ENCODE results near the gene DHCR24. TPM values are rescaled to one million over a fixed set of nuclear protein-coding genes. Genes with fewer than 3 reads are reported as not detected.

Gene DHCR24
- total RNA-seq, 2 donors from 2014 or later = 152 to 154 TPM

GRCh38 chr1:54851406-54851805 lies 35.6 kb downstream of the DHCR24 start:
- Histone ChIP-seq H3K4me3 (no peak overlapping the region), H3K4me1 (replicated peaks) (no peaks in the 10 kb centered on the region), H3K27ac (no peak overlapping the region), H3K27me3 (replicated peaks; ENCODE audit: insufficient read depth) (no peaks in the 10 kb centered on the region), H3K36me3 (no peaks in the 10 kb centered on the region), H3K9me3 (no peaks in the 10 kb centered on the region)
- intact Hi-C loops (cut with DNase I) = no loop called here
- 91% methylated on average over 7 of the region's 9 CpGs for WGBS
- TF ChIP-seq POLR2A (IDR thresholded peaks at IDR 0.05) (no peak), POLR2AphosphoS5 (IDR thresholded peaks at IDR 0.05) (no peak)
- TF ChIP-seq, protein P1, sequence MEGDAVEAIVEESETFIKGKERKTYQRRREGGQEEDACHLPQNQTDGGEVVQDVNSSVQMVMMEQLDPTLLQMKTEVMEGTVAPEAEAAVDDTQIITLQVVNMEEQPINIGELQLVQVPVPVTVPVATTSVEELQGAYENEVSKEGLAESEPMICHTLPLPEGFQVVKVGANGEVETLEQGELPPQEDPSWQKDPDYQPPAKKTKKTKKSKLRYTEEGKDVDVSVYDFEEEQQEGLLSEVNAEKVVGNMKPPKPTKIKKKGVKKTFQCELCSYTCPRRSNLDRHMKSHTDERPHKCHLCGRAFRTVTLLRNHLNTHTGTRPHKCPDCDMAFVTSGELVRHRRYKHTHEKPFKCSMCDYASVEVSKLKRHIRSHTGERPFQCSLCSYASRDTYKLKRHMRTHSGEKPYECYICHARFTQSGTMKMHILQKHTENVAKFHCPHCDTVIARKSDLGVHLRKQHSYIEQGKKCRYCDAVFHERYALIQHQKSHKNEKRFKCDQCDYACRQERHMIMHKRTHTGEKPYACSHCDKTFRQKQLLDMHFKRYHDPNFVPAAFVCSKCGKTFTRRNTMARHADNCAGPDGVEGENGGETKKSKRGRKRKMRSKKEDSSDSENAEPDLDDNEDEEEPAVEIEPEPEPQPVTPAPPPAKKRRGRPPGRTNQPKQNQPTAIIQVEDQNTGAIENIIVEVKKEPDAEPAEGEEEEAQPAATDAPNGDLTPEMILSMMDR (IDR thresholded peaks at IDR 0.05) = no peak
- no peak for DNase-seq (ENCODE audit: low spot score)

- no peak overlapping the region for H3K4me3 ChIP-seq
- H3K27me3 ChIP-seq (replicated peaks; ENCODE audit: insufficient read depth) = no peaks in the 10 kb centered on the region
- intact Hi-C loops (cut with DNase I) = no loop called here
- WGBS = 92% methylated on average over 9 of the region's 9 CpGs
- no peaks in the 10 kb centered on the region for H3K4me1 ChIP-seq (replicated peaks)
- H3K9me3 ChIP-seq = no peaks in the 10 kb centered on the region
- no peaks in the 10 kb centered on the region for H3K36me3 ChIP-seq
- TF ChIP-seq POLR2A (IDR thresholded peaks at IDR 0.05) = no peak
- DNase-seq (ENCODE audit: low spot score) = no peak
- H3K27ac ChIP-seq = no peak overlapping the region
Observed at GRCh38 chr1:54850737-54851136, 36.3 kb downstream of the DHCR24 start.

DNA sequence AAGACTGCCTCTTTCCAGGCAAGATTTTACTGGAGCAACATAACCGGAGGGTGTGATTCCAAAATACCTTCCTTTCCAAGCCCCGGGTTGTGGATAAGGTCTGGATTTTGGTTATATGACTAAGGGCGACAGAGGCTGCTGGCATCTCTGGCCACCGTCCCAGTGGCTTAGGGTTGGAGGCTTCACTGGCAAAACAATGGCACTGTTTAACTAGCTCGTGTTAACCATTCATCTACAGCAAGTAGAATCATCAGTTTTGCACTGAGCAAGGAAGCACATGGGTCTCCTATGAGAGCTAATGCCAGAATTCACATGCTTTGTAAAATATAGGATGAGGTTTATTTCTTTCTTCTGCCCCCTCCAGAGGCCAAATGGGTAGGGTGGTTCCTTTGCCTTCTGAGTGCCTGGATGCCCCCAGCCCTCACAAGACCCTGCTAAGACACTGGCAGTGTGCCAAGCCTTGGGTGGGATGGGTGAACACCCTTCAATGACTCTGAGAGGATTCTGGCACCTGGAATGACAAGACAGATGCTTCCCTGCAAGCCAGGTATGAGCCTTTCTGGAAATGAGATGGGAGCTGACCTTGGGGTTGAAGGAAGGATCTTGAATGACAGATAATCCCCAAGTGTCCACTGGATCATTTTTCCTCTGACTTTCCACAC lies 36.8 kb downstream of the DHCR24 start:
- H3K36me3 ChIP-seq = no peaks in the 10 kb centered on the region

GRCh38 chr1:54849219-54850068 lies 37.6 kb downstream of the DHCR24 start:
- TF ChIP-seq POLR2AphosphoS5 (IDR thresholded peaks at IDR 0.05) = no peak
- TF ChIP-seq, protein P1 (IDR thresholded peaks at IDR 0.05) = no peak
- TF ChIP-seq POLR2A (IDR thresholded peaks at IDR 0.05) = no peak
- H3K27me3 ChIP-seq (replicated peaks; ENCODE audit: insufficient read depth) = no peaks in the 10 kb centered on the region
- H3K36me3 ChIP-seq = no peaks in the 10 kb centered on the region
- no peak overlapping the region for H3K4me3 ChIP-seq
- intact Hi-C loops (cut with DNase I) = no loop called here
- no peaks in the 10 kb centered on the region for H3K4me1 ChIP-seq (replicated peaks)
- H3K27ac ChIP-seq = no peak overlapping the region
- 77% methylated on average over 6 of the region's 6 CpGs for WGBS
- DNase-seq (ENCODE audit: low spot score) = no peak
- no peaks in the 10 kb centered on the region for H3K9me3 ChIP-seq

More for the DNA sequence above, 36.8 kb downstream of the DHCR24 start:
- Histone ChIP-seq H3K4me3 (no peak overlapping the region), H3K27ac (no peak overlapping the region), H3K9me3 (no peaks in the 10 kb centered on the region), H3K4me1 (replicated peaks) (no peaks in the 10 kb centered on the region), H3K27me3 (replicated peaks; ENCODE audit: insufficient read depth) (no peaks in the 10 kb centered on the region)
- TF ChIP-seq POLR2A (IDR thresholded peaks at IDR 0.05) (no peak), POLR2AphosphoS5 (IDR thresholded peaks at IDR 0.05) (no peak)
- TF ChIP-seq, protein P1 (IDR thresholded peaks at IDR 0.05) = no peak
- DNase-seq (ENCODE audit: low spot score) = no peak
- WGBS = 39% methylated on average over 5 of the region's 5 CpGs
- intact Hi-C loops (cut with DNase I) = no loop called here

GRCh38 chr1:54848134-54848948 lies 38.7 kb downstream of the DHCR24 start:
- H3K27me3 ChIP-seq (replicated peaks; ENCODE audit: insufficient read depth) = no peaks in the 10 kb centered on the region
- DNase-seq (ENCODE audit: low spot score) = no peak
- H3K36me3 ChIP-seq = no peaks in the 10 kb centered on the region
- no peak overlapping the region for H3K4me3 ChIP-seq
- WGBS = 94% methylated on average over 7 of the region's 7 CpGs
- H3K4me1 ChIP-seq (replicated peaks) = no peaks in the 10 kb centered on the region
- TF ChIP-seq POLR2A (IDR thresholded peaks at IDR 0.05) (no peak), POLR2AphosphoS5 (IDR thresholded peaks at IDR 0.05) (no peak)
- H3K27ac ChIP-seq = no peak overlapping the region
- no peaks in the 10 kb centered on the region for H3K9me3 ChIP-seq
- intact Hi-C loops (cut with DNase I) = no loop called here
